ENCODE data around the gene SGF29.

DNA sequence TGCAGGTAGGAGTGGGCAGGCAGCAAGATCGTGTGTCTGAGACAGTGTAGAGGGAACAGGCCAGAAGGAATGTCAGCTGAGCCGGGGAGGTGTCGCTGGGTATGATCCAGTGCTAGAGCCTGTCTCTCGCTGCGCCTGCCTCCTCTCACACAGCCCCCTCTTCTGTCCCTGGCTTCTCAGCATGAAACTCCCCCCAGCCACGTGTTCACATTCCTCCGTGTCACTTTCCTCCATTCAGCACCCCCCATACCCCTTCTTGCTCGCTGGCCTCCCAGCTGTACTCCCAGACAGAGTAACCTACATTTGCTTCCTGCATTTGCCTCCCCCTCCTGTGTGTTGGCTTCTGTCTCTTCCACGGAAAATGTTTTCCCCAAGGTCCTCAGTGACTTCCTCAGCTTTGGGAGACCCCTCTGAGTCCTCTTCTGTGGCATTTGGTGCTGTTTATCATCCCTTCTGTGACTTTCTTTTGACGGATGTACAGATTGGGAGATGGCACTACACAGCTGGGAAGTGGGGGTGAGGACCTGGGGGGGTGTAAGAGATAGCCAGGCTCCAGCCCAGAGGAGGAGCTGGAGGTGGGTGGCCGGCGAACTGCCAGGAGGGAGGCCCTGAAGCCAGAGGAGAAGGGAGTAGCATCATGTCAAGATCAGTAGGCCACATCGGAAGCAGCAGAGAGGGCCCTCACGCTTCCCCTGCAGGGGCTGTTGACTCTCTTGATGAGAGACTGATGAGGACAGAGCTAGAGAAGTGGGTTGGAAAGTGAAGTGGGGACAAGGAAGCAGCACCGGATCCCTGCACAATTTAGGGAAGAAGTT, 19.2 kb downstream of the SGF29 start:
- TF ChIP-seq, protein P1, sequence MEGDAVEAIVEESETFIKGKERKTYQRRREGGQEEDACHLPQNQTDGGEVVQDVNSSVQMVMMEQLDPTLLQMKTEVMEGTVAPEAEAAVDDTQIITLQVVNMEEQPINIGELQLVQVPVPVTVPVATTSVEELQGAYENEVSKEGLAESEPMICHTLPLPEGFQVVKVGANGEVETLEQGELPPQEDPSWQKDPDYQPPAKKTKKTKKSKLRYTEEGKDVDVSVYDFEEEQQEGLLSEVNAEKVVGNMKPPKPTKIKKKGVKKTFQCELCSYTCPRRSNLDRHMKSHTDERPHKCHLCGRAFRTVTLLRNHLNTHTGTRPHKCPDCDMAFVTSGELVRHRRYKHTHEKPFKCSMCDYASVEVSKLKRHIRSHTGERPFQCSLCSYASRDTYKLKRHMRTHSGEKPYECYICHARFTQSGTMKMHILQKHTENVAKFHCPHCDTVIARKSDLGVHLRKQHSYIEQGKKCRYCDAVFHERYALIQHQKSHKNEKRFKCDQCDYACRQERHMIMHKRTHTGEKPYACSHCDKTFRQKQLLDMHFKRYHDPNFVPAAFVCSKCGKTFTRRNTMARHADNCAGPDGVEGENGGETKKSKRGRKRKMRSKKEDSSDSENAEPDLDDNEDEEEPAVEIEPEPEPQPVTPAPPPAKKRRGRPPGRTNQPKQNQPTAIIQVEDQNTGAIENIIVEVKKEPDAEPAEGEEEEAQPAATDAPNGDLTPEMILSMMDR (IDR thresholded peaks at IDR 0.05 in 8 of 11, conservative IDR thresholded peaks at IDR 0.05 in 3 of 11), result no peak
- no peak for TF ChIP-seq POLR2A (IDR thresholded peaks at IDR 0.05)
- no peak for TF ChIP-seq POLR2AphosphoS5 (IDR thresholded peaks at IDR 0.05)

Data from spleen (tissue), 7 donors.